ENCODE measurements around the gene NDUFAF8. TPM values are rescaled to one million over a fixed set of nuclear protein-coding genes. Genes with fewer than 3 reads are reported as not detected.

Gene NDUFAF8
- total RNA-seq, 2 donors from 2014 or later, result 22.4 to 58.2 TPM

DNA sequence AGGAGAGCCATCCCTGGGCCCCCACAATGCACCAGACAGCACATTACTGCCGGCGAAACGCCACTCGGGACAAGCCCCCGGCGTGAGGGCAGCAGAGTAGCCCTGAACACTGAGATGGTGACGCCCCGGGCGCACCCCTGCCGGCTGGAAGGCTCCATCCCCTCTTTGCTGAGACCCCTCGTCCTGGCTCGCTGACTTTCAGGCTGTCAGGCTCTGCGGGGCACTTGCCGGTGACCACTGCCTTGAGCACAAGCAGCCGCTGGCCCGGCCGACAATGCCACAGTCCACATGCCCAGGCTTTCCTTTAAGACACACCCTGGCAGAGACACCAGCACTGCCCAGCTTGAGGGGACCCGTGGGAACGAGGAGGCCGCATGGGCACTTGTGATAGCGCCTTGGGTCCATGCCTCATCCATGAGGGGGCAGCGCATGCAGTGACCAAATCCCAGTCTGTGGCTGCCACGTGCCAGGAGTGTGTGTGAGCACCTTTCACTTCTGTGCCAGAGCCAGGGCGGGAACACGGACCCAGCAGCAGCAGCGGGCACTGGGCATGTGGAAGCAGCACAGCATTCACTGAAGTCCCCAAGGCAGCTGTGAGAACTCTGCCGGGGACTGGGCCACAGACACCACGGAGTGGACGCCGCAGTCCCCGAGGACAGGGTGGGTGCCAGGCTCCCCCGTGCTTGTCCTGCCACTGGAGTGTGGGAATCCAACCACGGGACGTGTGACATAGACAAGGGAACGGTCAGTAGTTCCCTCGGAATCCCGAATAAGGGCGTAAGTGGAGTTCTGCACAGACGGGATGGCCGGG is 24.5 kb downstream of the NDUFAF8 start:
- Histone ChIP-seq H3K9ac (ENCODE audit: low read depth in 2 of 2, low read length in 2 of 2) (no peak overlapping the region), H3K36me3 (peaks cover 45% of the 10 kb centered on the region), H3K4me1 (no peaks in the 10 kb centered on the region), H3K4me3 (no peak overlapping the region), H3K27me3 (no peaks in the 10 kb centered on the region), H3K27ac (no peak overlapping the region), H3K9me3 (no peaks in the 10 kb centered on the region)
- no peak for DNase-seq
- intact Hi-C loops (cut with DNase I), result no loop called here
- TF ChIP-seq, protein P1, sequence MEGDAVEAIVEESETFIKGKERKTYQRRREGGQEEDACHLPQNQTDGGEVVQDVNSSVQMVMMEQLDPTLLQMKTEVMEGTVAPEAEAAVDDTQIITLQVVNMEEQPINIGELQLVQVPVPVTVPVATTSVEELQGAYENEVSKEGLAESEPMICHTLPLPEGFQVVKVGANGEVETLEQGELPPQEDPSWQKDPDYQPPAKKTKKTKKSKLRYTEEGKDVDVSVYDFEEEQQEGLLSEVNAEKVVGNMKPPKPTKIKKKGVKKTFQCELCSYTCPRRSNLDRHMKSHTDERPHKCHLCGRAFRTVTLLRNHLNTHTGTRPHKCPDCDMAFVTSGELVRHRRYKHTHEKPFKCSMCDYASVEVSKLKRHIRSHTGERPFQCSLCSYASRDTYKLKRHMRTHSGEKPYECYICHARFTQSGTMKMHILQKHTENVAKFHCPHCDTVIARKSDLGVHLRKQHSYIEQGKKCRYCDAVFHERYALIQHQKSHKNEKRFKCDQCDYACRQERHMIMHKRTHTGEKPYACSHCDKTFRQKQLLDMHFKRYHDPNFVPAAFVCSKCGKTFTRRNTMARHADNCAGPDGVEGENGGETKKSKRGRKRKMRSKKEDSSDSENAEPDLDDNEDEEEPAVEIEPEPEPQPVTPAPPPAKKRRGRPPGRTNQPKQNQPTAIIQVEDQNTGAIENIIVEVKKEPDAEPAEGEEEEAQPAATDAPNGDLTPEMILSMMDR (IDR thresholded peaks at IDR 0.05), result no peak

DNA sequence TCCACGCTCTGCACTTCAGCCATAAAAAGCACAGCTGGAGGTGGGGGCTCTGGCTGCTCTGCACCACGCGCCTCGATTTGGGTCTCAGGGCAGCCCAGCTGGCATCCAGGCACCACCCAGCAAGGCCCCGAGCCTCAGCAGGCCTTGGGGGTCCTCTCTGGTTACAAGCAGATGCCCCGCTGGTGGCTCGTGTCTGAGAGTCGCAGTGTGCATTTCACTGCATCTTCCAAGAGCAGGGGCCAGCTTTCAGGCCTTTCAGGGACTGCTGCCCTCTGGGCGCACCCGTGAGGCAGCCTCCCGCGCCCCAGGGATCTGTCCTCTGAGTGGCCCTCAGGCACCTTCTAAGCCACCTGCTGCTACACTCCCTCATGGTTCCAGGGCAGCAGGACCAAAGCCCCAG is 25.5 kb downstream of the NDUFAF8 start:
- Histone ChIP-seq H3K4me1 (no peaks in the 10 kb centered on the region), H3K27me3 (no peaks in the 10 kb centered on the region), H3K36me3 (peaks cover 37% of the 10 kb centered on the region), H3K9me3 (no peaks in the 10 kb centered on the region), H3K9ac (ENCODE audit: low read depth in 2 of 2, low read length in 2 of 2) (no peak overlapping the region), H3K27ac (no peak overlapping the region), H3K4me3 (no peak overlapping the region)
- intact Hi-C loops (cut with DNase I), result no loop called here
- no peak for DNase-seq
- TF ChIP-seq, protein P1 (IDR thresholded peaks at IDR 0.05), result no peak

DNA sequence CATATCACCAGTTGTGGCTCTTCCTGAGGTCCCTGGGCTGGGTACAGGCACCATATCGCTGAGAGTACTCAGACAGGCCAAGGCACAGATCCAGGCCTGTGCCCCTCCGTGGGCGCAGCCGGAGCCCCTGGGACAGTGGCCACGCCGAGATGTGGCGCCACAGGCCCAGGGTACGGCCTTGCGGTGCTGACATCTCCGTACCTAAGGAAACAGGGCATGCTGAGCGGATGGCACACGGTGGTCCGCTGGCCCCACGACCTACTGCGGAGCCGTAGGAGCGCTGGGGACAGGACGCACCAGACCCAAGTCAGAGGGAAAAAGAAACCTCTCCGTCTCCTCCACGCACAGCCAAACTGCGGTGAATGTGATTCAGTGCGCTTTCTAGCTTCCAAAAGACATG is 26.5 kb downstream of the NDUFAF8 start:
- no peak overlapping the region for H3K9ac ChIP-seq (ENCODE audit: low read depth in 2 of 2, low read length in 2 of 2)
- no peaks in the 10 kb centered on the region for H3K27me3 ChIP-seq
- DNase-seq, result no peak
- no peak overlapping the region for H3K4me3 ChIP-seq
- H3K9me3 ChIP-seq, result no peaks in the 10 kb centered on the region
- TF ChIP-seq, protein P1 (IDR thresholded peaks at IDR 0.05), result no peak
- H3K36me3 ChIP-seq, result peaks cover 30% of the 10 kb centered on the region
- intact Hi-C loops (cut with DNase I), result no loop called here
- no peaks in the 10 kb centered on the region for H3K4me1 ChIP-seq
- no peak overlapping the region for H3K27ac ChIP-seq

DNA sequence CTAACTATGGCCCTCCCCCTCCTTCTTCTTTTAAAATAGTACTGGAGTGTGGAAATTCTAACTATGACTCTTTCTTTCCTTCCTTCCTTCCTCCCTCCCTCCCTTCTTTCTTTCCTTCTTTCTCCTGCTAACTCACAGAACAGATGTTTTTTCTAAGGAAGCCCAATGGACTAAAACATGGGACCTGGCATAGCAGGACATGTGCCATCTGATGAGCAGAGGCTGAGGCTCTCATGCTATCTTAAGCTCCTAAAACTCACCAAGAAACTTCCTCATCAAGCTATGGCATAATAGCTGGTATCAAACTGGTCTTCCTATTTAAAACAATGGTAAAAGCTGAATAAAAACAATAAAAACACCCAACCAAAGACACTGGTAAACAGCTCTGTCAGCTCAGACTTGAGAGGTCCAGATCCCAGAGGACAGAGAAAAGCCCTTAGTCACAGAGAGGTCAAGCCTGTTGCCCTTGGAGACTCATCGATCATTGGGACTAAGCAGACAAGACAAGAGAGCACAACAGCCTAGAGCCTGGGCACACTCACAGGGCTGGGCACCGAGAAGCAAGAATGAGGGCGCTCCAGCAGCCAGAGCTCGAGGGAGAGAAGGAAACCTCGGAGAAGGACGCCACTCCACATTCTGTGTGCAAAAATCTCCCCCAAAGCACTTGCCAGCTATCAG is 28.4 kb downstream of the NDUFAF8 start:
- Histone ChIP-seq H3K27ac (no peak overlapping the region), H3K36me3 (peaks cover 22% of the 10 kb centered on the region), H3K9ac (ENCODE audit: low read depth in 2 of 2, low read length in 2 of 2) (no peak overlapping the region), H3K9me3 (no peaks in the 10 kb centered on the region), H3K4me1 (no peaks in the 10 kb centered on the region), H3K4me3 (no peak overlapping the region), H3K27me3 (no peaks in the 10 kb centered on the region)
- intact Hi-C loops (cut with DNase I), result no loop called here
- DNase-seq, result no peak
- TF ChIP-seq, protein P1 (IDR thresholded peaks at IDR 0.05), result no peak

DNA sequence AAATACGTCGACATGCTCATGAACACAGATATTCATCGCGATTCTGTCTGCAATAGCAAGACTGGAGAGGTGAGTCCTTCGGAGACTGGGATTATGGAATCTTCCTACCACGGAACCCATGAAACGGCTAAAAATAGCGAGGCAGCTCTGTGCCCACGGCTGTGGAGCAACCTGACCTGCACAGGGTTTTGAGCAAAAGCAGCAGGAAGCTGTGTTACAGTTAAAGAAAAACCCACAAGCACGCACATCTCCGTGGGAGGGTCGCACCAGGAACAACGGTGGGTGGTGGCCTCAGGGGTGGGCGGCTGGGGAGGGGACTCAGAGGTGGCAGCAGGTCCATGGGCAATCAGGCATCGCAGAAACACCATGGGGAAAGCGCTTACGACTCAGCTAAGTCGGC is 31.2 kb downstream of the NDUFAF8 start:
- intact Hi-C loops (cut with DNase I), result no loop called here
- DNase-seq, result no peak
- Histone ChIP-seq H3K4me1 (no peaks in the 10 kb centered on the region), H3K9me3 (no peaks in the 10 kb centered on the region), H3K4me3 (no peak overlapping the region), H3K27me3 (no peaks in the 10 kb centered on the region), H3K9ac (ENCODE audit: low read depth in 2 of 2, low read length in 2 of 2) (no peak overlapping the region), H3K36me3 (peaks cover 13% of the 10 kb centered on the region), H3K27ac (no peak overlapping the region)
- TF ChIP-seq, protein P1 (IDR thresholded peaks at IDR 0.05), result no peak
